Ovary (tissue), 9 donors: ENCODE results near the gene PRSS27. TPM values are rescaled to one million over a fixed set of nuclear protein-coding genes. Genes with fewer than 3 reads are reported as not detected.

Experiments used
- DNase-seq, 5 donors: peaks; one replicate each; pipeline ENCODE4 v3.0.0-alpha.2; 2019 to 2020
- H3K27ac ChIP-seq, 2 donors: fragments of 200-600 bp; one replicate each; pipeline versions ENCODE4 v1.5.1 to v1.8.0; 2019 to 2022
- H3K27me3 ChIP-seq: fragments of 200-600 bp; one replicate; pipeline ENCODE4 v1.8.0; 2022
- H3K36me3 ChIP-seq: fragments of 200-600 bp; sonication (generic); one replicate; pipeline ENCODE4 v1.5.1; 2019
- H3K4me1 ChIP-seq: one replicate; pipeline ENCODE4 v1.8.1; 2013; ENCODE audit warnings: mild to moderate bottlenecking, moderate library complexity; ENCODE audit not compliant: insufficient read depth
- H3K4me3 ChIP-seq: fragments of 200-600 bp; sonication (generic); one replicate; pipeline ENCODE4 v1.5.1; 2017
- H3K9me3 ChIP-seq, 2 donors: fragments of 200-600 bp in 1 of 2; sonication (generic) in 1 of 2; one replicate each; pipeline versions ENCODE4 v1.5.1 to v1.8.1; 2013 to 2019; ENCODE audit warnings: mild to moderate bottlenecking in 1 of 2, moderate library complexity in 1 of 2
- EP300 ChIP-seq: sonication (generic); formaldehyde crosslinking; IDR thresholded peaks from one replicate; pipeline ENCODE4 v1.6.1; 2017; ENCODE audit warnings: antibody characterized with exemption
- POLR2A ChIP-seq: fragments of 450-650 bp; IDR thresholded peaks from one replicate; pipeline ENCODE4 v1.6.1; 2017; ENCODE audit warnings: antibody characterized with exemption, mild to moderate bottlenecking, moderate library complexity
- WGBS, 3 donors: extraction: QIAGEN DNeasy Blood & Tissue Kit in 1 of 3; methylation state at CpG; one replicate each; pipeline versions ENCODE4 v1.1.5 to v1.1.7; 2013 to 2017; 5-methylcytosine and 5-hydroxymethylcytosine counted together
- intact Hi-C, 4 donors: fragments of 100-400 bp; cut with DNase I; formaldehyde crosslinking; loops; one replicate each; pipeline versions ENCODE4 v1.11.0 to v1.15.1; 2022 to 2023
- polyA plus RNA-seq, 2 donors: library from polyadenylated mRNA; stranded (reverse); fragments of 200-250 nt in 1 of 2; fragments of 350-450 nt in 1 of 2; fragmentation: Illumina TruSeq in 1 of 2; extraction: RNeasy Lipid Tissue Mini Kit (QIAGEN cat#74804) in 1 of 2; gene quantifications; one replicate each; pipeline ENCODE4 v1.2.3, GENCODE V29; 2013 to 2014
- total RNA-seq, 7 donors: library from RNA; depleted of rRNA in 2 of 7; stranded (reverse); fragments of >200 nt in 2 of 7; fragmentation: NEBNext Ultra II Directional in 3 of 7; extraction: Animal tissue kit (Norgen Biotek cat#: 25700) in 3 of 7; gene quantifications; one replicate each; pipeline versions ENCODE4 v1.1.0 to v1.2.4, GENCODE V29; 2016 to 2023
- TF ChIP-seq, protein P1 (sequence below), 3 donors: fragments of 450-650 bp in 2 of 3; fragments of 200-600 bp in 1 of 3; IDR thresholded peaks; one replicate each; pipeline versions ENCODE4 v1.5.1 to v1.8.0; 2016 to 2022; ENCODE audit warnings: antibody characterized with exemption in 3 of 3, mild to moderate bottlenecking in 1 of 3
- donor health status: DM: no; HTN: no; CAD: no; lungs with moderate emphysema.
- donor health status: DM: no; HTN: no; CAD: no.
- donor health status: Bipolar disorder and iron deficiency.
- donor health status: DM: yes; HTN: yes; CAD: no.
- donor health status: DM: no; HTN: no; CAD: no.
- donor health status: DM: yes; HTN: yes; CAD: no.

Gene PRSS27
- total and polyA plus RNA-seq, 9 donors, result 0.46 to 1.3 (median 1.1) TPM; not detected in 1

DNA sequence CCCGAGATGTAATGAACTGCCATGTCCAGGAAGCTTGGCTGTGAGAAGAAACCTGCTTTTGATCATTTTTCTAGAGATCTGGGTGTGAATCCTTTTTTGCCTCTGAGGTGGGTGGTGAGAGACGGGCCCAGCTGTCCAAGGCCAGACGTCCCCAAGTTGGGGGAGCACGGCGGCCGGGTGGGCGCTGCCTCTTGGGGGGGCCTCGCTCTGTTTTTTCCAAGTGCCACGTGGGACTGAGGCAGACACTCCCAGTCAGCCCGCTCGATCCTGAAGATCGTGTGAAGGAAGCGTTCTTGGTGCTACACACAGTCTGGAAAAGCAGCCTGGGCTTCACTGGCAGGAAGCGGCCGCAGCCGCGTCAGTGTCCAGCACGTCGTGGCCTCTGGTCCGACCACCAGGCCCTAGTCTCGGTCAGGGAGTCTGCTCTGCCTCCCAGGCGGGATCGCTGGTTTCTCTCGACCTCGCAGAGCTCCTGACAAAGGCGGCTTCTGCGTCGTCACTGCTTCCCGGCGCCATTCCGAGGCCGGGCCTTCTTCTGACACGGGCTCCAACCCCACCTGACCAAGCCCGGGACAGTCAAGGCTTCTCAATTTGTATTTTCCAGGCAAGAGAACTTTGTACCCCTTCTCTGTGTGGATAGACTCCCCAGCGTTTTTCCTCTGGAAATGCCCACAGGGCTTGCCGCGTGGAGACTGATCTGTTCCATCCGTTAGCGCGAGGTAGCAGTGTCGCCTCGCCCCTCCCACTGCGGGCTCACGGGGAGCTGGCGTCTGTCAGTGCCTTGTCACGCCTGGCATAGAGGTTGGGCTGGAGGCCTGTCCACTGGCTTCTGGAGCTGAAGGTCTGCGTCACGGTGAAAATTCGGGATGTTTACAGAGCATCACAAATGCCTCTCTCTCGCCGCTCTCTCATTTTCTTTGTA lies 12.4 kb downstream of the PRSS27 start:
- Histone ChIP-seq H3K4me1 (no peaks in the 10 kb centered on the region), H3K4me3 (no peak overlapping the region), H3K9me3 (no peaks in the 10 kb centered on the region), H3K27me3 (no peaks in the 10 kb centered on the region), H3K27ac (no peak overlapping the region), H3K36me3 (no peaks in the 10 kb centered on the region)
- DNase-seq, result peak in 1 of 5 donors; percentile 17
- intact Hi-C loops, result no loop called here
- 89 to 94% (median 91%) methylated on average over 51 of the region's 51 CpGs for WGBS, 3 donors
- TF ChIP-seq EP300, result no peak
- TF ChIP-seq, protein P1, sequence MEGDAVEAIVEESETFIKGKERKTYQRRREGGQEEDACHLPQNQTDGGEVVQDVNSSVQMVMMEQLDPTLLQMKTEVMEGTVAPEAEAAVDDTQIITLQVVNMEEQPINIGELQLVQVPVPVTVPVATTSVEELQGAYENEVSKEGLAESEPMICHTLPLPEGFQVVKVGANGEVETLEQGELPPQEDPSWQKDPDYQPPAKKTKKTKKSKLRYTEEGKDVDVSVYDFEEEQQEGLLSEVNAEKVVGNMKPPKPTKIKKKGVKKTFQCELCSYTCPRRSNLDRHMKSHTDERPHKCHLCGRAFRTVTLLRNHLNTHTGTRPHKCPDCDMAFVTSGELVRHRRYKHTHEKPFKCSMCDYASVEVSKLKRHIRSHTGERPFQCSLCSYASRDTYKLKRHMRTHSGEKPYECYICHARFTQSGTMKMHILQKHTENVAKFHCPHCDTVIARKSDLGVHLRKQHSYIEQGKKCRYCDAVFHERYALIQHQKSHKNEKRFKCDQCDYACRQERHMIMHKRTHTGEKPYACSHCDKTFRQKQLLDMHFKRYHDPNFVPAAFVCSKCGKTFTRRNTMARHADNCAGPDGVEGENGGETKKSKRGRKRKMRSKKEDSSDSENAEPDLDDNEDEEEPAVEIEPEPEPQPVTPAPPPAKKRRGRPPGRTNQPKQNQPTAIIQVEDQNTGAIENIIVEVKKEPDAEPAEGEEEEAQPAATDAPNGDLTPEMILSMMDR (IDR thresholded peaks at IDR 0.05), result no peak
- no peak for TF ChIP-seq POLR2A

DNA sequence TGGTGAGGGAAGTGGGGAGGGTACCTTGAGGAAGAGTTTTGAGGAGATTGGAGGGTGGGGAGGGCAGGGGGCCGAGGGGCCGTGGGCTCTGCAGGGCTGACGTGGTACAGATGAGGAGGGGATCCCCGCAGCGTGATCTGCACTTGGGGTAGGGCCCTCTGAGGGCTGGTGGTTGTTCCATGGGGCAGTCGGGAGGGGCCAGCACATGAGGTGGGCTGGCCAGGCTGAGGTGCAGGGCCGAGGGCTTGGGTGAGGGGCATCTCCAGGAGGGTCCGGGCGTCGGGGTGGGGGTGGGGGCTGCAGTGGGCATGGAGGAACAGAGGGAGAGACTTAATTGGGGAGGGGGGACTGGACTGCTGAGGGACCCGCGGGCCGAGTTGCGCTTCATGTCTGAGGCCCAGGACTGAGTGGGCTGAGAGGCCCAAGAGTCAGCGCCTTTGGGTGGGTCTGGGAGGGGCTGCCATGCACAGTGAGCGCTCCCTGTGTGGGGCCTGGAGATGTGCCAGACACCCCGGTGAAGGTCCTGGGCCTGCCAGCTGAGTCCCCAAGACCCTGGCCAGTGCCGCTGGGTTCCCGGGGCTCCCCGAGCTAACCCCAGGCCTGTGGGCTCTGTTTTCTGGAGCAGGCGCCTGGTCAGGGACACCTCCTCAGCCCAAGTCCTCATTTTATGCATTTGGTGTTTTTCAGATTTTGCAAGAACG lies 13.3 kb downstream of the PRSS27 start:
- Histone ChIP-seq H3K4me1 (no peaks in the 10 kb centered on the region), H3K27me3 (no peaks in the 10 kb centered on the region), H3K9me3 (no peaks in the 10 kb centered on the region), H3K27ac (no peak overlapping the region), H3K36me3 (no peaks in the 10 kb centered on the region), H3K4me3 (no peak overlapping the region)
- TF ChIP-seq, protein P1 (IDR thresholded peaks at IDR 0.05), result no peak
- no peak for TF ChIP-seq EP300
- no peak for TF ChIP-seq POLR2A
- DNase-seq, result peak in 1 of 5 donors; percentile 25
- intact Hi-C loops, result no loop called here
- 91 to 95% (median 94%) methylated on average over 20 to 22 of the region's 22 CpGs for WGBS, 3 donors

DNA sequence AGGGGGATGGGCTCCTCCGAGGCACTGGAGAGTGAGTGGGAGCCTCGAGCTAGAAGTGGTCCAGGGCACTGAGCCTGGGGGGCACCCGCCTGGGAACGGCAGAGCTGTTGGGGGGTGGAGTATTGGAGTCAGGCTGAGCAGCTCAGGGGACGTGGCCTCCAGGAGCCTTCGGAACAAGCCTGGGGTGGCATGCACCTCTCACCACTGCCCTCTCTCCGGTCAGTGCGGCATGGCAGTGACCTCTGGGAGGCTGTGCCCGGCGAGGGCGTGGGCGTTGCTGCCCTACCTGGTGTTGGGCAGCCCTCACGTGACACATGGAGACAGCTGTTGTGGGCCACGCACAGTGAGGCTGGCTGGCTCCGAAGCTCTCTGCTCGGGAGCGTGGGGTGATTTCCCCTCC lies 13.9 kb downstream of the PRSS27 start:
- WGBS, 3 donors, result 82 to 90% (median 84%) methylated on average over 17 of the region's 17 CpGs
- H3K4me3 ChIP-seq, result no peak overlapping the region
- no peaks in the 10 kb centered on the region for H3K27me3 ChIP-seq
- peak in 1 of 5 donors; percentile 14 for DNase-seq
- intact Hi-C loops, result no loop called here
- TF ChIP-seq POLR2A (no peak), EP300 (no peak)
- TF ChIP-seq, protein P1 (IDR thresholded peaks at IDR 0.05), result no peak
- H3K36me3 ChIP-seq, result no peaks in the 10 kb centered on the region
- no peak overlapping the region for H3K27ac ChIP-seq
- no peaks in the 10 kb centered on the region for H3K4me1 ChIP-seq
- no peaks in the 10 kb centered on the region for H3K9me3 ChIP-seq

DNA sequence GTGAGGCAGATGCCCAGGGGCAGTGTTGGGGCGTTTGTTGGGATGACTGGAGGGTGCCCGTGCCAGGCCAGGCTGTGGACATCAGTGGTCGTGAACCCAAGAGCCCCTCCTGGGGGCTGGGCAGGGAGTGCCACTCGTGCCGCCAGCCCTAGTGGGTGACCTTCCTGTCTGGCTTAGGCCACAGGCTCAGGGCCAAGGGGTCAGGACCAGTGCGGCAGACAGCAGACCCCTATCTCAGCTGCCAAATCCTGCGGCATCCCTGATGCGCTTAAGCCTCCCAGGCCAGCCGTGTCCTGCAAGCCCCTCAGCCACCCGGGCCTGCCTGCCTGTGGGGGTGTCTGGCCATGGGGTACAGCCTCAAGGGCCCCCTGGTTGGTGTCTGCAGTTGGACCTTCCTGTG lies 14.7 kb downstream of the PRSS27 start:
- WGBS, 3 donors, result 83 to 88% (median 86%) methylated on average over 10 of the region's 10 CpGs
- Histone ChIP-seq H3K4me3 (no peak overlapping the region), H3K27ac (no peak overlapping the region), H3K36me3 (no peaks in the 10 kb centered on the region), H3K9me3 (no peaks in the 10 kb centered on the region), H3K27me3 (no peaks in the 10 kb centered on the region), H3K4me1 (no peaks in the 10 kb centered on the region)
- no peak for TF ChIP-seq POLR2A
- TF ChIP-seq, protein P1 (IDR thresholded peaks at IDR 0.05), result no peak
- intact Hi-C loops, result no loop called here
- DNase-seq, result peak in 1 of 5 donors; percentile 26
